Epithelial cell of esophagus (primary cell): ENCODE results near the gene CTNNA2.

Source experiments
- DNase-seq: peaks from one replicate; pipeline ENCODE4 v3.0.0; 2010; ENCODE audit warnings: low read depth
- H3K4me3 ChIP-seq: 2 replicates; pipeline ENCODE4 v1.5.1; 2011; ENCODE audit warnings: mild to moderate bottlenecking, low read length, control low read depth
- CTCF ChIP-seq: IDR thresholded peaks from 2 replicates; pipeline ENCODE4 v1.5.1; 2011; ENCODE audit warnings: low read depth, mild to moderate bottlenecking, low read length, control low read depth, inconsistent platforms; ENCODE audit not compliant: insufficient read depth; ENCODE audit errors: missing control alignments

CTNNA2 gene

DNA sequence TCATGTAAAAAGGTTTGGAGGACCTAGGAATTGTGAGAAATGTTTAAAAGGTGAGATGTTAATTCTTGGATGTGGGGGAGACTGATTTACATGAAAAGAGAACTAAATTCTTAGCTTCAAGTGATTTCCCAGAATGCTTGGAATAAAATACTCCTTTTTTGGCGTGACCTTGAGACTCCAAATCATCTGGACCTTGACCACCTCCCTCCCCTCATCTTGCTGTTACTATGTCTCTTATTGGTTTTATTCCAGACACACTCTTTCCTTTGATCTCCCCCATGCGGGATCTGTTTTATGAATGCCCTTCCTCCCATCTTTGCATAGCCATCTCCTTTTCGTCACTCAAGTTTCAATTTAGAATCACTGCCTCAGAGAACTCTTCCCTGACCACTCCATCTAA, 811.7 kb downstream of the CTNNA2 start:
- no peak for TF ChIP-seq CTCF

DNA sequence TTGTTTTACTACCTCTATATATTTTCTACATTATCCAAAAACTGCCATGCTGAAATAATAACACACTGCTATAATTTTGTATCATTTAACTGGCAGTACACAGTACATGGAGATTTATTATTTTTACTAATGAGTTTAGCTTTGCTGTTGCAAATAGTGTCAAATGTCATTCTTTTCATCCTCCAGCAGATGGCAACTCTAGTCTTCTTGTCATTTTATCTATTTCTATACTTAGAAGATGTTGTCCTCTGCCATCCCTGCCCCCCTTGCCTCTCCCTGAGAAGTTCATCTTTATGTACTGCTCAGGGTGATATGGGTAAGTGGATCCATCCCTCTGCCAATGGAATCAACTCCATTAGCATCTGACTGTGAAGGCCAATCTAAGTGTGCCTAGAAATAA, 813.4 kb downstream of the CTNNA2 start:
- DNase-seq, result peak; percentile 55
- TF ChIP-seq CTCF, result peak; percentile 41
- no peak overlapping the region for H3K4me3 ChIP-seq

More for the DNA sequence above, 811.7 kb downstream of the CTNNA2 start:
- H3K4me3 ChIP-seq, result no peak overlapping the region
- no peak for DNase-seq

GRCh38 chr2:80326861-80327260, 814.0 kb downstream of the CTNNA2 start:
- TF ChIP-seq CTCF, result no peak

GRCh38 chr2:80328159-80328571, 815.3 kb downstream of the CTNNA2 start:
- no peak overlapping the region for H3K4me3 ChIP-seq
- DNase-seq, result no peak
- TF ChIP-seq CTCF, result no peak

More at GRCh38 chr2:80326861-80327260, 814.0 kb downstream of the CTNNA2 start:
- no peak for DNase-seq
- H3K4me3 ChIP-seq, result no peak overlapping the region

DNA sequence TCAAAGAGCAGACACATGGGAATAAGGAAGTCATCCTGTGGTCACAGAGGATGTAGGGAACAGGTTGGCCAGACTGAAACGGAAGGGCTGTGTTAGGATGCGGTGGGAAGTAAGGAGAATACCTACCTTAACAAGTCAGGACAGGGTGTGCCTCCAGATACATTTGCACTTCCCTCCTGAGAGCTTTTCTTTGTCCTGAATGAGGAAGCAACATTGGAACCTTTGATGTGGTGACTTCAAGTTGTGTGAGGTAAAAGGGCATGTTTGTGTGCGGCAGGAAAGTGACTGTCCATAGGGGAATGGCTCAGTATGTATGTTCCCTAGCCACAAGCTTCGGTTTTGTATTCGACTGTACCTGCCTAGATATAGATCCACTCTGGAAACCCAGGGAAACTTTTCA, 816.6 kb downstream of the CTNNA2 start:
- no peak for TF ChIP-seq CTCF
- no peak overlapping the region for H3K4me3 ChIP-seq
- DNase-seq, result peak; percentile 13

- DNase-seq, result no peak
- no peak overlapping the region for H3K4me3 ChIP-seq
- TF ChIP-seq CTCF, result no peak
Observed at GRCh38 chr2:80330527-80331450, 817.9 kb downstream of the CTNNA2 start.
